ENCODE data around the gene DUS2. TPM values are rescaled to one million over a fixed set of nuclear protein-coding genes. Genes with fewer than 3 reads are reported as not detected.
"Not testable (repeated sequence)": the region's sequence is repeated elsewhere in the genome, so short reads cannot be mapped to it uniquely, and the experiment has no call there.

DUS2 gene
- total RNA-seq, 4 donors from 2014 or later, result 9.2 to 13.1 (median 11.2) TPM

DNA sequence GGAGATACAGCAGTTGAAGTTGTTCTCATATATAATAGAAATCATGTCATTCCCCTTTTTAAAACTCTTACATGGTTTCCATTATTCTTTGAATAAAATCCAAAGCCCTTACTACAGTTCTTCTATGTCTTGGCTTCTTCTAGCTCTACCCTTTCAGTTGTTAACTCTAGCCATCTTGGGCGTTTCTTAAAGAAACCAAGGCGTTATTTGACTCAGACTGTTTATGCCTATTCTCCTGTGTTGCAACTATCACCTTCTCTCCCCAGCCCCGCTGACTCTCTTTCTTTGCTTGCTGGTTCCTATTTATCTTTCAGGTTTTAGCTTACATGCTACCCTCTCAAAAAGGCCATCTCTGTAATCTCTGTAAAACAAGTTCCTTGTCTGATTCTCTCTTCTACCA, 94.8 kb downstream of the DUS2 start:
- no peak overlapping the region for H3K27ac ChIP-seq
- no peaks in the 10 kb centered on the region for H3K27me3 ChIP-seq
- no peaks in the 10 kb centered on the region for H3K36me3 ChIP-seq
- no peak overlapping the region for H3K4me3 ChIP-seq
- TF ChIP-seq EP300 (IDR thresholded peaks at IDR 0.05; ENCODE audit: low read depth), result no peak
- TF ChIP-seq, protein P1, sequence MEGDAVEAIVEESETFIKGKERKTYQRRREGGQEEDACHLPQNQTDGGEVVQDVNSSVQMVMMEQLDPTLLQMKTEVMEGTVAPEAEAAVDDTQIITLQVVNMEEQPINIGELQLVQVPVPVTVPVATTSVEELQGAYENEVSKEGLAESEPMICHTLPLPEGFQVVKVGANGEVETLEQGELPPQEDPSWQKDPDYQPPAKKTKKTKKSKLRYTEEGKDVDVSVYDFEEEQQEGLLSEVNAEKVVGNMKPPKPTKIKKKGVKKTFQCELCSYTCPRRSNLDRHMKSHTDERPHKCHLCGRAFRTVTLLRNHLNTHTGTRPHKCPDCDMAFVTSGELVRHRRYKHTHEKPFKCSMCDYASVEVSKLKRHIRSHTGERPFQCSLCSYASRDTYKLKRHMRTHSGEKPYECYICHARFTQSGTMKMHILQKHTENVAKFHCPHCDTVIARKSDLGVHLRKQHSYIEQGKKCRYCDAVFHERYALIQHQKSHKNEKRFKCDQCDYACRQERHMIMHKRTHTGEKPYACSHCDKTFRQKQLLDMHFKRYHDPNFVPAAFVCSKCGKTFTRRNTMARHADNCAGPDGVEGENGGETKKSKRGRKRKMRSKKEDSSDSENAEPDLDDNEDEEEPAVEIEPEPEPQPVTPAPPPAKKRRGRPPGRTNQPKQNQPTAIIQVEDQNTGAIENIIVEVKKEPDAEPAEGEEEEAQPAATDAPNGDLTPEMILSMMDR (IDR thresholded peaks at IDR 0.05), result no peak
- TF ChIP-seq POLR2A (IDR thresholded peaks at IDR 0.05), result no peak
- TF ChIP-seq POLR2AphosphoS5 (IDR thresholded peaks at IDR 0.05), result no peak
- 75 to 100% methylated on average over 2 to 3 of the region's 3 CpGs for WGBS, 2 donors (ENCODE audit: low coverage in 1 of 2)
- H3K9me3 ChIP-seq, result no peaks in the 10 kb centered on the region
- intact Hi-C loops (cut with DNase I; ENCODE audit: low total_unique reads) (no loop called here), in situ Hi-C loops (cut with MboI; ENCODE audit: low pct_ligation_motif_present in 1 of 4, low pct_unique_long_range_greater_than_20kb in 1 of 4, low sequenced_read_pairs in 3 of 4) (no loop called here)
- no peak for DNase-seq
- H3K4me1 ChIP-seq, result peaks cover 0 to 21% (median 0%) of the 10 kb centered on the region in 4 donors

- H3K27ac ChIP-seq; intact Hi-C loops (cut with DNase I; ENCODE audit: low total_unique reads); H3K27me3 ChIP-seq; H3K9me3 ChIP-seq; H3K4me3 ChIP-seq; in situ Hi-C loops (cut with MboI; ENCODE audit: low pct_ligation_motif_present in 1 of 4, low pct_unique_long_range_greater_than_20kb in 1 of 4, low sequenced_read_pairs in 3 of 4); DNase-seq; H3K36me3 ChIP-seq: not testable (repeated sequence)
- 84 to 90% methylated on average over 1 to 13 of the region's 13 CpGs for WGBS, 2 donors (ENCODE audit: low coverage in 1 of 2)
- peaks cover 0 to 18% (median 0%) of the 10 kb centered on the region in 4 donors for H3K4me1 ChIP-seq
Measured at GRCh38 chr16:68118954-68119353, 95.9 kb downstream of the DUS2 start.

DNA sequence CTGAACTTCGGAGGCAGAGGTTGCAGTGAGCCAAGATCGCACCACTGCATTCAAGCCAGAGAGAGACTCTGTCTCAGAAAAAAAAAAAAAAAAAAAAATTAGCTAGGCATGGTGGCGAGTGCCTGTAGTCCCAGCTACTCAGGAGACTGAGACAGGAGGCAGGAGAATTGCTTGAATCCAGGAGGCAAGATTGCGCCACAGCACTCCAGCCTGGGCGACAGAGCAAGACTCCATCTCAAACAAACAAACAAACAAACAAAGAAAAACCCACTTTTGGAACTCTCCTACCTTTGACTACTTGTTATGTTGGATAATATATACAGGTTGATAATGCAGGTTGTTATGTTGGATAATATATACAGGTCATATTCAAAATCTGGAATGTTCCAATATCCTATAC, 97.4 kb downstream of the DUS2 start:
- H3K4me3 ChIP-seq; H3K36me3 ChIP-seq; H3K27ac ChIP-seq; DNase-seq; in situ Hi-C loops (cut with MboI; ENCODE audit: low pct_ligation_motif_present in 1 of 4, low pct_unique_long_range_greater_than_20kb in 1 of 4, low sequenced_read_pairs in 3 of 4); H3K27me3 ChIP-seq; H3K9me3 ChIP-seq; intact Hi-C loops (cut with DNase I; ENCODE audit: low total_unique reads): not testable (repeated sequence)
- peaks cover 0 to 16% (median 0%) of the 10 kb centered on the region in 4 donors for H3K4me1 ChIP-seq
- WGBS, 2 donors (ENCODE audit: low coverage in 1 of 2), result 93 to 100% methylated on average over 1 to 5 of the region's 5 CpGs

DNA sequence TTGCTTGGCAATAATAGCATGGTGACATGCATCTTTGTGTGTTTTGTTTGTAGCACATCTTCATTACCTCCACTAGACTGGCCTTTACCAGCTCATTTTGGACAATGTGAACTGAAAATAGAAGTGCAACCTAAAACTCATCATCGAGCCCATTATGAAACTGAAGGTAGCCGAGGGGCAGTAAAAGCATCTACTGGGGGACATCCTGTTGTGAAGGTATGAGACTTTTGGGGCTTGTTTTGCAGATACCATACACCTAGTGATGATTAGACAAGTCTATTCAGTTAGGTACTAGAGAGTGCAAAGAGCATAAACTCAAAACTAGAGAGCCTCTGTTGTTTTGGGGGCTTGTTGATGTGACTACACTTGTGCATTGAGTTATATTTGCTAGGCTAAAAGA, 103.3 kb downstream of the DUS2 start:
- intact Hi-C loops (cut with DNase I; ENCODE audit: low total_unique reads), result no loop called here
- Histone ChIP-seq H3K27me3 (no peaks in the 10 kb centered on the region), H3K4me1 (peaks cover 0 to 9% (median 0%) of the 10 kb centered on the region in 4 donors), H3K4me3 (no peak overlapping the region), H3K36me3 (peaks cover 0 to 7% (median 2%) of the 10 kb centered on the region in 4 donors), H3K27ac (no peak overlapping the region), H3K9me3 (no peaks in the 10 kb centered on the region)
- TF ChIP-seq POLR2AphosphoS5 (IDR thresholded peaks at IDR 0.05), result no peak
- TF ChIP-seq, protein P1 (IDR thresholded peaks at IDR 0.05), result no peak
- no peak for TF ChIP-seq EP300 (IDR thresholded peaks at IDR 0.05; ENCODE audit: low read depth)
- TF ChIP-seq POLR2A (IDR thresholded peaks at IDR 0.05), result no peak
- in situ Hi-C loops (cut with MboI; ENCODE audit: low pct_ligation_motif_present in 1 of 4, low pct_unique_long_range_greater_than_20kb in 1 of 4, low sequenced_read_pairs in 3 of 4), result no loop called here
- 87% methylated on average over 2 of the region's 2 CpGs; no CpG with 5 or more reads in 1 of the 2 donors for WGBS, 2 donors (ENCODE audit: low coverage in 1 of 2)
- DNase-seq, result no peak

DNA sequence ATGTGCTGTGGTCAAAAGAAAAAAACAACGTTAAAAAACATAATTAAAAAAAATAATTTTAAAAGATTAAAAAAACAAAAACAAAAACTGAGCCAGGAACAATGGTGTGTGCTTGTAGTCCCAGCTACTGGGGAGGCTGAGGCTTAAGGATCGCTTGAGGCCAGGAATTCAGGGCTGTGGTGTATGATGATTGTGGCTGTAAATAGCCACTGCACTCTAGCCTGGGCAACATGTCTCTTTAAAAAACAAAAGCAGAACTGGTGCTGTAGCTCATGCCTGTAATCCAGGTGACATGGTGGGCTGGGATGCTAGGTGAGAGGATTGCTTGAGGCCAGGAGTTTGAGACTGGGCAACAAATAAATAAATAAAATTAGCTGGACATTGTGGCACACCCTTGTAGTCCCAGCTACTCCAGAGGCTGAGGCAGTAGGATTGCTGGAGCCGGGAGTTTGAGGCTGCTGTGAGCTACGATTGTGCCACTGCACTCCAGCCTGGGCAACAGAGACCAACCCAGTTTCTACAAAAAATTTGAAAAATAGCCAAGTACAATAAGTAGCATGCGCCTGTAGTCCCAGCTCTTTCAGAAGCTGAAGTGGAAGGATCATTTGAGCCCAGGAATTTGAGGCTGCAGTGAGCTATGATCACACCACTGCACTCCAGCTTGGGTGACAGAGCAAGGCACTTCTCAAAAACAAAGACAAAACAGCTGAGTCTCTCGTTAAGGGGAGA, 105.7 kb downstream of the DUS2 start:
- Histone ChIP-seq H3K9me3 (no peaks in the 10 kb centered on the region), H3K4me3 (no peak overlapping the region), H3K36me3 (peaks cover 0 to 7% (median 2%) of the 10 kb centered on the region in 4 donors), H3K27ac (no peak overlapping the region), H3K27me3 (no peaks in the 10 kb centered on the region), H3K4me1 (peaks cover 0 to 22% (median 3%) of the 10 kb centered on the region in 4 donors)
- in situ Hi-C loops (cut with MboI; ENCODE audit: low pct_ligation_motif_present in 1 of 4, low pct_unique_long_range_greater_than_20kb in 1 of 4, low sequenced_read_pairs in 3 of 4) (no loop called here), intact Hi-C loops (cut with DNase I; ENCODE audit: low total_unique reads) (no loop called here)
- DNase-seq, result no peak
- TF ChIP-seq, protein P1 (IDR thresholded peaks at IDR 0.05), result no peak
- no peak for TF ChIP-seq POLR2A (IDR thresholded peaks at IDR 0.05)
- TF ChIP-seq EP300 (IDR thresholded peaks at IDR 0.05; ENCODE audit: low read depth), result no peak
- TF ChIP-seq POLR2AphosphoS5 (IDR thresholded peaks at IDR 0.05), result no peak
- 65 to 77% methylated on average over 4 to 6 of the region's 6 CpGs for WGBS, 2 donors (ENCODE audit: low coverage in 1 of 2)

Small RNA genes lying within 50 kb of the gene (small RNA-seq; reads per million reads assigned to genes)
- 0 reads per million in 4 donors for gene RF00019
- 0 reads per million in 4 donors for gene RNU6-359P

Other genes with a start within 250 kb of the DUS2 start
- 10 to 100 TPM; 15.1 to 32.9 (median 19.1) TPM for gene RANBP10, start 216.7 kb upstream of the DUS2 start, total RNA-seq
- under 1 TPM in 1 of 4 donors, not detected in 3; 0.55 TPM for gene TSNAXIP1, start 216.4 kb upstream of the DUS2 start, total RNA-seq
- gene THAP11, start 181.0 kb upstream of the DUS2 start, total RNA-seq, result 10 to 100 TPM; 24.7 to 44.1 (median 32.7) TPM
- gene NUTF2, start 176.4 kb upstream of the DUS2 start, total RNA-seq, result 100 to 1,000 TPM in 1 of 4 donors, 10 to 100 TPM in 3; 75.2 to 131 (median 89.0) TPM
- 100 to 1,000 TPM in 2 of 4 donors, 10 to 100 TPM in 2; 58.2 to 248 (median 100) TPM for gene CENPT, start 175.6 kb upstream of the DUS2 start, total RNA-seq
- 100 to 1,000 TPM in 2 of 4 donors, 10 to 100 TPM in 2; 76.4 to 162 (median 105) TPM for gene EDC4, start 150.2 kb upstream of the DUS2 start, total RNA-seq
- gene NRN1L, start 138.4 kb upstream of the DUS2 start, total RNA-seq, result 1 to 10 TPM in 1 of 4 donors, not detected in 3; 2.5 TPM
- gene PSKH1, start 130.0 kb upstream of the DUS2 start, total RNA-seq, result 100 to 1,000 TPM in 1 of 4 donors, 10 to 100 TPM in 3; 24.1 to 132 (median 56.2) TPM
- 1 to 10 TPM in 3 of 4 donors, not detected in 1; 1.6 to 2.1 (median 1.6) TPM for gene CTRL, start 91.4 kb upstream of the DUS2 start, total RNA-seq
- gene PSMB10, start 86.4 kb upstream of the DUS2 start, total RNA-seq, result 100 to 1,000 TPM in 1 of 4 donors, 10 to 100 TPM in 3; 65.6 to 100 (median 68.6) TPM
- gene LCAT, start 79.2 kb upstream of the DUS2 start, total RNA-seq, result 10 to 100 TPM in 1 of 4 donors, 1 to 10 TPM in 3; 2.2 to 30.7 (median 4.2) TPM
- 10 to 100 TPM; 18.1 to 46.4 (median 25.4) TPM for gene SLC12A4, start 54.6 kb upstream of the DUS2 start, total RNA-seq
- gene DPEP3, start 42.8 kb upstream of the DUS2 start, total RNA-seq, result not detected
- gene DPEP2, start 23.8 kb upstream of the DUS2 start, total RNA-seq, result 1 to 10 TPM; 1.5 to 4.4 (median 1.5) TPM
- not detected for gene DPEP2NB, start 7.4 kb upstream of the DUS2 start, total RNA-seq
- 10 to 100 TPM in 1 of 4 donors, 1 to 10 TPM in 3; 4.8 to 13.1 (median 6.2) TPM for gene DDX28, start 52 bp upstream of the DUS2 start, total RNA-seq
- 100 to 1,000 TPM in 1 of 4 donors, 10 to 100 TPM in 3; 27.5 to 107 (median 41.6) TPM for gene NFATC3, start 62.1 kb downstream of the DUS2 start, total RNA-seq
- 10 to 100 TPM; 61.3 to 87.5 (median 77.2) TPM for gene ESRP2, start 212.8 kb downstream of the DUS2 start, total RNA-seq
- 10 to 100 TPM in 3 of 4 donors, 1 to 10 TPM in 1; 9.6 to 18.2 (median 15.0) TPM for gene PLA2G15, start 222.1 kb downstream of the DUS2 start, total RNA-seq
- gene SLC7A6, start 241.2 kb downstream of the DUS2 start, total RNA-seq, result 100 to 1,000 TPM in 1 of 4 donors, 10 to 100 TPM in 3; 20.6 to 145 (median 31.4) TPM